ENCODE data around the gene CTSA. TPM values are rescaled to one million over a fixed set of nuclear protein-coding genes. Genes with fewer than 3 reads are reported as not detected.

The CTSA gene
- 100 to 1,000 TPM in 1 of 12 donors, 10 to 100 TPM in 10, not detected in 1; 54.5 to 110 (median 60.1) TPM for polyA plus RNA-seq (ENCODE audit: insufficient read length in 12 of 12)
- long read RNA-seq, donor 1, transcript CTSA-203 (14 exons, 1,972 nt): minor isoform, 23 of 389 reads
- long read RNA-seq, donor 1, transcript CTSA-207 (2 exons, 2,183 nt): minor isoform, 42 of 389 reads
- long read RNA-seq, donor 1, transcript CTSA-201 (15 exons, 1,898 nt): minor isoform, 8 of 389 reads
- long read RNA-seq, donor 1, transcript CTSA-204 (15 exons, 2,149 nt): major isoform, 88 of 389 reads
- long read RNA-seq, donor 1, partial matches to known transcripts: 214 of 389 reads
- long read RNA-seq, donor 1, other reads (novel, unspliced or antisense): 0 of 389 reads
- long read RNA-seq, donor 2, transcript CTSA-203 (14 exons, 1,972 nt): minor isoform, 5 of 39 reads
- long read RNA-seq, donor 2, transcript CTSA-204 (15 exons, 2,149 nt): major isoform, 14 of 39 reads
- long read RNA-seq, donor 2, partial matches to known transcripts: 0 of 39 reads
- long read RNA-seq, donor 2, other reads (novel, unspliced or antisense): 19 of 39 reads
- long read RNA-seq, donor 3, transcript CTSA-204 (15 exons, 2,149 nt): major isoform, 6 of 25 reads
- long read RNA-seq, donor 3, partial matches to known transcripts: 15 of 25 reads
- long read RNA-seq, donor 3, other reads (novel, unspliced or antisense): 0 of 25 reads
- long read RNA-seq, donor 4, partial matches to known transcripts: 0 of 7 reads
- long read RNA-seq, donor 4, other reads (novel, unspliced or antisense): 0 of 7 reads
- long read RNA-seq, donor 5, transcript CTSA-204 (15 exons, 2,149 nt): major isoform, 7 of 40 reads
- long read RNA-seq, donor 5, partial matches to known transcripts: 25 of 40 reads
- long read RNA-seq, donor 5, other reads (novel, unspliced or antisense): 0 of 40 reads
- long read RNA-seq, donor 6, transcript CTSA-204 (15 exons, 2,149 nt): major isoform, 5 of 27 reads
- long read RNA-seq, donor 6, partial matches to known transcripts: 21 of 27 reads
- long read RNA-seq, donor 6, other reads (novel, unspliced or antisense): 0 of 27 reads
- long read RNA-seq, donor 7, transcript CTSA-204 (15 exons, 2,149 nt): major isoform, 6 of 9 reads
- long read RNA-seq, donor 7, partial matches to known transcripts: 0 of 9 reads
- long read RNA-seq, donor 7, other reads (novel, unspliced or antisense): 0 of 9 reads
- long read RNA-seq, donor 8, transcript CTSA-204 (15 exons, 2,149 nt): major isoform, 7 of 18 reads
- long read RNA-seq, donor 8, transcript CTSA-207 (2 exons, 2,183 nt): minor isoform, 5 of 18 reads
- long read RNA-seq, donor 8, partial matches to known transcripts: 0 of 18 reads
- long read RNA-seq, donor 8, other reads (novel, unspliced or antisense): 0 of 18 reads
- long read RNA-seq, donor 9, transcript CTSA-204 (15 exons, 2,149 nt): major isoform, 6 of 9 reads
- long read RNA-seq, donor 9, partial matches to known transcripts: 0 of 9 reads
- long read RNA-seq, donor 9, other reads (novel, unspliced or antisense): 0 of 9 reads
- long read RNA-seq, donor 10, transcript CTSA-204 (15 exons, 2,149 nt): major isoform, 7 of 10 reads
- long read RNA-seq, donor 10, partial matches to known transcripts: 0 of 10 reads
- long read RNA-seq, donor 10, other reads (novel, unspliced or antisense): 0 of 10 reads
- long read RNA-seq, donor 11, transcript CTSA-204 (15 exons, 2,149 nt): major isoform, 12 of 17 reads
- long read RNA-seq, donor 11, partial matches to known transcripts: 0 of 17 reads
- long read RNA-seq, donor 11, other reads (novel, unspliced or antisense): 0 of 17 reads

GRCh38 chr20:45890985-45891983 is at the start of gene CTSA, which contains the start of gene NEURL2:
Gene CTSA, plus strand, starts transcription at chr20:45891335. Its CDS starts 234 bp downstream, at chr20:45891569.
Gene NEURL2, minus strand, starts transcription at chr20:45891208. Its CDS starts 217 bp downstream, at chr20:45890991.
- peak; percentile 94 for DNase-seq

- no peak for DNase-seq
These were observed 49.6 kb upstream of the CTSA start for GRCh38 chr20:45841407-45842129.

- no peak for DNase-seq
These were observed 48.8 kb upstream of the CTSA start for GRCh38 chr20:45842169-45842812.

GRCh38 chr20:45843506-45843905 is 47.6 kb upstream of the CTSA start:
- no peak for DNase-seq

- DNase-seq: no peak
These were observed 45.7 kb upstream of the CTSA start for GRCh38 chr20:45845452-45845851.

GRCh38 chr20:45848421-45848820 is 42.7 kb upstream of the CTSA start:
- no peak for DNase-seq

- DNase-seq: no peak
These were observed 42.1 kb upstream of the CTSA start for GRCh38 chr20:45848969-45849582.

GRCh38 chr20:45850238-45850637 is 40.9 kb upstream of the CTSA start:
- DNase-seq: no peak

GRCh38 chr20:45850926-45851325 is 40.2 kb upstream of the CTSA start:
- no peak for DNase-seq

- DNase-seq: no peak
These were observed 39.6 kb upstream of the CTSA start for GRCh38 chr20:45851501-45851900.

GRCh38 chr20:45852326-45852725 is 38.8 kb upstream of the CTSA start:
- no peak for DNase-seq

- no peak for DNase-seq
These were observed 37.7 kb upstream of the CTSA start for GRCh38 chr20:45853484-45853883.

GRCh38 chr20:45857114-45857881 is 33.8 kb upstream of the CTSA start, which contains the start of the genes ACOT8 and ZSWIM3:
Gene ACOT8, minus strand, starts transcription at chr20:45857392. Its CDS starts 77 bp downstream, at chr20:45857315.
Gene ZSWIM3, plus strand, starts transcription at chr20:45857614. Its CDS starts 212 bp downstream, at chr20:45857826.
- peak; percentile 100 for DNase-seq

- DNase-seq: no peak
These were observed 33.3 kb upstream of the CTSA start for GRCh38 chr20:45857882-45858216.

- no peak for DNase-seq
These were observed 31.2 kb upstream of the CTSA start for GRCh38 chr20:45859916-45860315.

- DNase-seq: no peak
These were observed 30.4 kb upstream of the CTSA start for GRCh38 chr20:45860560-45861220.
